NCI-H2081 (cell line): ENCODE measurements around the gene PDS5A.
"Not testable (repeated sequence)": the region's sequence is repeated elsewhere in the genome, so short reads cannot be mapped to it uniquely, and the experiment has no call there.

ENCODE experiments used
- DNase-seq, 2 experiments: peaks; one replicate each; lab custom pipeline; 2025; lab: John Stamatoyannopoulos, UW

The PDS5A gene, protein sequence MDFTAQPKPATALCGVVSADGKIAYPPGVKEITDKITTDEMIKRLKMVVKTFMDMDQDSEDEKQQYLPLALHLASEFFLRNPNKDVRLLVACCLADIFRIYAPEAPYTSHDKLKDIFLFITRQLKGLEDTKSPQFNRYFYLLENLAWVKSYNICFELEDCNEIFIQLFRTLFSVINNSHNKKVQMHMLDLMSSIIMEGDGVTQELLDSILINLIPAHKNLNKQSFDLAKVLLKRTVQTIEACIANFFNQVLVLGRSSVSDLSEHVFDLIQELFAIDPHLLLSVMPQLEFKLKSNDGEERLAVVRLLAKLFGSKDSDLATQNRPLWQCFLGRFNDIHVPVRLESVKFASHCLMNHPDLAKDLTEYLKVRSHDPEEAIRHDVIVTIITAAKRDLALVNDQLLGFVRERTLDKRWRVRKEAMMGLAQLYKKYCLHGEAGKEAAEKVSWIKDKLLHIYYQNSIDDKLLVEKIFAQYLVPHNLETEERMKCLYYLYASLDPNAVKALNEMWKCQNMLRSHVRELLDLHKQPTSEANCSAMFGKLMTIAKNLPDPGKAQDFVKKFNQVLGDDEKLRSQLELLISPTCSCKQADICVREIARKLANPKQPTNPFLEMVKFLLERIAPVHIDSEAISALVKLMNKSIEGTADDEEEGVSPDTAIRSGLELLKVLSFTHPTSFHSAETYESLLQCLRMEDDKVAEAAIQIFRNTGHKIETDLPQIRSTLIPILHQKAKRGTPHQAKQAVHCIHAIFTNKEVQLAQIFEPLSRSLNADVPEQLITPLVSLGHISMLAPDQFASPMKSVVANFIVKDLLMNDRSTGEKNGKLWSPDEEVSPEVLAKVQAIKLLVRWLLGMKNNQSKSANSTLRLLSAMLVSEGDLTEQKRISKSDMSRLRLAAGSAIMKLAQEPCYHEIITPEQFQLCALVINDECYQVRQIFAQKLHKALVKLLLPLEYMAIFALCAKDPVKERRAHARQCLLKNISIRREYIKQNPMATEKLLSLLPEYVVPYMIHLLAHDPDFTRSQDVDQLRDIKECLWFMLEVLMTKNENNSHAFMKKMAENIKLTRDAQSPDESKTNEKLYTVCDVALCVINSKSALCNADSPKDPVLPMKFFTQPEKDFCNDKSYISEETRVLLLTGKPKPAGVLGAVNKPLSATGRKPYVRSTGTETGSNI (N-terminal part only)

GRCh38 chr4:39977489-39978377 is at the start of gene PDS5A:
PDS5A (minus strand) TSS chr4:39977911; CDS start chr4:39976577, 1,334 bp downstream.
- peak; percentile 92 to 96 for DNase-seq

- not testable (repeated sequence) for DNase-seq
Measured at GRCh38 chr4:40024049-40024448, 46.3 kb upstream of the PDS5A start.

DNA sequence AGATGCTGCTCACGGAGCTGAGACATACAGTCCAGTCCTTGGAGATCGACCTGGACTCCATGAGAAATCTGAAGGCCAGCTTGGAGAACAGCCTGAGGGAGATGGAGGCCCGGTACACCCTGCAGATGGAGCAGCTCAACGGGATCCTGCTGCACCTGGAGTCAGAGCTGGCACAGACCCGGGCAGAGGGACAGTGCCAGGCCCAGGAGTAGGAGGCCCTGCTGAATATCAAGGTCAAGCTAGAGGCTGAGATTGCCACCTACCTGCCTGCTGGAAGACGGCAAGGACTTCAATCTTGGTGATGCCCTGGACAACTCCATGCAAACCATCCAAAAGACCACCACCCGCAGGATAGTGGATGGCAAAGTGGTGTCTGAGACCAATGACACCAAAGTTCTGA is 43.4 kb upstream of the PDS5A start:
- DNase-seq: not testable (repeated sequence)

DNA sequence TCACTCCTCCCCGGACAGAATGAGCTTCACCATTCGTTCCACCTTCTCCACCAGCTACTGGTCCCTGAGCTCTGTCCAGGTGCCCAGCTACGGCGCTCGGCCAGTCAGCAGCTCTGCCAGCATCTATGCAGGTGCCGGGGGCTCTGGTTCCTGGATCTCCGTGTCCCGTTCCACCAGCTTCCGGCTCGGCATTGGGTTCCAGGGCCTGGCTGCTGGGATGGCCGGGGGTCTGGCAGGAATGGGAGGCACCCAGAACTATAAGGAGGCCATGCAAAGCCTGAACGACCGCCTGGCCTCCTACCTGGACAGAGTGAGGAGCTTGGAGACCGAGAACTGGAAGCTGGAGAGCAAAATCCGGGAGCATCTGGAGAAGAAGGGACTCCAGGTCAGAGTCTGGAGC is 42.5 kb upstream of the PDS5A start:
- no peak for DNase-seq

- no peak for DNase-seq
Measured at GRCh38 chr4:40016007-40016406, 38.3 kb upstream of the PDS5A start.

GRCh38 chr4:40003986-40004385 is 26.3 kb upstream of the PDS5A start:
- no peak for DNase-seq

DNA sequence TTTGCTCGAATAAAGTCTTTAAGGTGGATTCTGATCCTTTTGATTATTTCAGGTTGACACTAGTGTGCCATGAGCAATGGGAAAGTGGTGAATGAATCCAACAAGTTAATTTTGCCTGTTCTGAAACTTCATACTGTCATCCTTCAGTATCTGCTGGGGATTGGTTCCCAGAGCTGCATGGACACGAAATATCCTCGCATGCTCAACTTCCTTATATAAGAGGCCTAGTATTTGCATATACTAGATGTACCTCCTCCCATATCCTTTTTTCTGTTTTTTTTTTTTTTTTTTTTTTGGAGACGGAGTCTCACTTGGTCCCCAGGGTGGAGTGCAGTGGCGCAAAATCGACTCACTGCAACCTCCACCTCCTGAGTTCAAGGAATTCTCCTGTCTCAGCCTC is 23.0 kb upstream of the PDS5A start:
- no peak for DNase-seq

- no peak for DNase-seq
Measured at GRCh38 chr4:39998659-39999345, 21.1 kb upstream of the PDS5A start.

DNA sequence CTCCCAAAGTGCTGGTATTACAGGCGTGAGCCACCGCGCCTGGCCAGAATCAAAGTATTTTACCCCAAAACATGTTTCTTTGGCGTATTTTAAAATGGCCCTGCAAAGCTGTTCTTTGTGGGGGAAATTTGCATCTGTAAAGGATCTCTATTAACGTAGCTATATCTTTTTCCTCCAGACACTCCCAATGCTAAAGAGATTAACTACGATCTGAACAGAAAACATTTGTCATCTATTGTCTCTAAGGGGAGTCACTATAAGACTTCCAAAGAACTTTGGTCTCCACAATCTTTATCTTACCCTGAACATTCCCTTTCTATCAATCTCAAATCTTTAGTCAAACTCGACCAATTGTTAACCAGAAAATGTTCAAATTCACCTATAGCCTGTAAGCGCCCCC is 19.1 kb upstream of the PDS5A start:
- no peak for DNase-seq

- DNase-seq: no peak
Measured at GRCh38 chr4:39994406-39994805, 16.7 kb upstream of the PDS5A start.

DNA sequence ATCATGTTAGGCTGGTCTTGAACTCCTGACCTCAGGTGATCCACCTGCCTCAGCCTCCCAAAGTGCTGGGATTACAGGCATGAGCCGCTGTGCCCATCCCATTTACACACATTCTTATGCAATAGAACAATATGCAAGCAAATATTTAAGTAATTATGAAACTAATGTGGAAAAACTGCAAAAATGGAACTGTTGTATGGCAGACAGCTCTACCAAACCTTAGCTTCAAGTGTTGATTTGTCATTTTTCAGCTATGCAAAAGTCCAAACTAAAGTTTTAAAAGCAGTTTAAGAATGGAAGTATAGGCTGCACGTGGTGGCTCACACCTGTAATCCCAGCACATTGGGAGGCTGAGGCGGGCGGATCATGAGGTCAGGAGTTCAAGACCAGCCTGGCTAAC is 11.7 kb upstream of the PDS5A start:
- DNase-seq: not testable (repeated sequence)

- DNase-seq: no peak
Measured at GRCh38 chr4:39987485-39987884, 9.8 kb upstream of the PDS5A start.

GRCh38 chr4:39978904-39979303 is 1.2 kb upstream of the PDS5A start:
- no peak for DNase-seq

- peak in 1 of 2 experiments; percentile 39 for DNase-seq
Measured at GRCh38 chr4:39978378-39978775, 666 bp upstream of the PDS5A start.

- DNase-seq: peak; percentile 63 to 74
Measured at GRCh38 chr4:39976945-39977488, 694 bp downstream of the PDS5A start.

- DNase-seq: peak; percentile 77 to 84
Measured at GRCh38 chr4:39976141-39976944, 1.4 kb downstream of the PDS5A start.

- no peak for DNase-seq
Measured at GRCh38 chr4:39975488-39976089, 2.1 kb downstream of the PDS5A start.

DNA sequence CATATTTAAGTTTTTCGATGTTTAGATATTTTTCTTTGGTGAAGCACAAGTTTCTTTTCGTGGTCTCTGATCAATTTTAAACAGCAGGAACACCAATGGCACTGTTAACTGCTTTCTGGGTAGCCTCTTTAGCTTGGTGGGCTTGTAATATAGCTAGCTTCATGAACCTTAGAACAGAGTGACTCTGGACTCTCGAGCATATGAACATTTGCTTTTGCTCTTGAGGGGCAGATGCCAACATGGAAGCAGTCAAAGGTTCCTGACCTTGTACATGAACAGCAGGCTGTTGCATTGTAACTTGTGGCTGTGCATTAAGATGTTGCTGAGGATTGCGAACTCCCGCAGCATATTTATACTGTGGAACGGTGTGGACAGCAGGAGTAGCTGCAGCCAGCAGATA is 4.7 kb downstream of the PDS5A start:
- not testable (repeated sequence) for DNase-seq
